Left kidney (tissue), 1 donor: ENCODE measurements around the gene MARF1. TPM values are rescaled to one million over a fixed set of nuclear protein-coding genes. Genes with fewer than 3 reads are reported as not detected.

ENCODE experiments used
- polyA plus RNA-seq: library from polyadenylated mRNA; unstranded; fragments of 120-200 nt; gene quantifications from one replicate; pipeline ENCODE4 v1.2.1, GENCODE V29; 2013; ENCODE audit not compliant: insufficient read length

The MARF1 gene
- polyA plus RNA-seq, 1 donor = 70.2 TPM

Other genes with a start within 250 kb of the MARF1 start
- 14.4 TPM for gene MPV17L, start 247.4 kb downstream of the MARF1 start, polyA plus RNA-seq
- gene BMERB1, start 208.6 kb downstream of the MARF1 start, polyA plus RNA-seq = 41.2 TPM
- gene NDE1, start 7.1 kb upstream of the MARF1 start, polyA plus RNA-seq = 50.5 TPM
- 11.1 TPM for gene MYH11, start 213.9 kb upstream of the MARF1 start, polyA plus RNA-seq
- gene CEP20, start 245.4 kb upstream of the MARF1 start, polyA plus RNA-seq = 47.0 TPM